ENCODE data around the gene NELFE. TPM values are rescaled to one million over a fixed set of nuclear protein-coding genes. Genes with fewer than 3 reads are reported as not detected.

Gene NELFE
- total RNA-seq, 1 donor from 2014 or later: 43.9 TPM

DNA sequence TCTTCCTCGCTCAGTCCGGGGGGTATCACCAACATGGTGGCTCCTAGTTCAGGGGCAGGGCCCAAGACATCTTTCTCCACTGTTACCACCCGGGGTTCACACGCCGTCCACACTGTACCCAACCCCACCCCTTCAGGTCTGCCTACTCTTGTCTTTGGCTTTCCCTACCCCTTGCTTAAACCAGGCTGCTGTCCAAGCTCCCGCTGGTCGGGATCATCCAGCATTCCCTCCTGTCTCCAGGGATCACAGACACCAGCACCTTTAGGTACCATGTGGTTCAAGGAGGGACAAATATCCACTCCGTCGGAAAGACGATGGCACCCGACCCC is 395 bp downstream of the NELFE start:
- TF ChIP-seq, protein P1, sequence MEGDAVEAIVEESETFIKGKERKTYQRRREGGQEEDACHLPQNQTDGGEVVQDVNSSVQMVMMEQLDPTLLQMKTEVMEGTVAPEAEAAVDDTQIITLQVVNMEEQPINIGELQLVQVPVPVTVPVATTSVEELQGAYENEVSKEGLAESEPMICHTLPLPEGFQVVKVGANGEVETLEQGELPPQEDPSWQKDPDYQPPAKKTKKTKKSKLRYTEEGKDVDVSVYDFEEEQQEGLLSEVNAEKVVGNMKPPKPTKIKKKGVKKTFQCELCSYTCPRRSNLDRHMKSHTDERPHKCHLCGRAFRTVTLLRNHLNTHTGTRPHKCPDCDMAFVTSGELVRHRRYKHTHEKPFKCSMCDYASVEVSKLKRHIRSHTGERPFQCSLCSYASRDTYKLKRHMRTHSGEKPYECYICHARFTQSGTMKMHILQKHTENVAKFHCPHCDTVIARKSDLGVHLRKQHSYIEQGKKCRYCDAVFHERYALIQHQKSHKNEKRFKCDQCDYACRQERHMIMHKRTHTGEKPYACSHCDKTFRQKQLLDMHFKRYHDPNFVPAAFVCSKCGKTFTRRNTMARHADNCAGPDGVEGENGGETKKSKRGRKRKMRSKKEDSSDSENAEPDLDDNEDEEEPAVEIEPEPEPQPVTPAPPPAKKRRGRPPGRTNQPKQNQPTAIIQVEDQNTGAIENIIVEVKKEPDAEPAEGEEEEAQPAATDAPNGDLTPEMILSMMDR (IDR thresholded peaks at IDR 0.05): no peak
- Histone ChIP-seq H3K36me3 (peaks cover 70% of the 10 kb centered on the region), H3K4me1 (peaks cover 21% of the 10 kb centered on the region), H3K4me3 (peak overlapping the region; percentile 98), H3K27ac (peak overlapping the region; percentile 92), H3K27me3 (no peaks in the 10 kb centered on the region), H3K9me3 (no peaks in the 10 kb centered on the region)
- peak; percentile 1 for ATAC-seq
- intact Hi-C loops (cut with DNase I): no loop called here
- DNase-seq: no peak

DNA sequence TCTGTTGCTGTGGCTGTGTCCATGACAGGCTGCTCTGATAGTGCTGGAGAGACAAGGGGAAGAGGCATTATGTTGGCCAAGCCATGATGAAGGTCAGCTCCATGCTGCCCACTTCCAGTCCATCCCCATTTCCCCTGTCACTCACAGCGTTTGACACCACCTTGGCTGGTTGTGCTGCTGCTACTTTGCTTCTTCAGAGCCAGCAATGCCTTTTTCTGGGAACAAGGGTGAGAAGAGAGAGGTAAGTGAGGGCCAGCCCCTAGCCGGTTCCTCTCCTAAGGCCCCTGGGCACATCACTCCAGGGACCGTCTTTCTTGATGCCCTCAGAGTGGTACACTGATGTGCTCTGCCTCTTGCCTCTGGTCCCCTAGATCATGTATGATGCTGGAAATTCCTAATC is 2.0 kb downstream of the NELFE start:
- no peak for ATAC-seq
- no peaks in the 10 kb centered on the region for H3K9me3 ChIP-seq
- DNase-seq: no peak
- peaks cover 68% of the 10 kb centered on the region for H3K36me3 ChIP-seq
- H3K4me3 ChIP-seq: no peak overlapping the region
- TF ChIP-seq, protein P1 (IDR thresholded peaks at IDR 0.05): no peak
- no peaks in the 10 kb centered on the region for H3K27me3 ChIP-seq
- no peak overlapping the region for H3K27ac ChIP-seq
- H3K4me1 ChIP-seq: peaks cover 21% of the 10 kb centered on the region
- intact Hi-C loops (cut with DNase I): no loop called here

DNA sequence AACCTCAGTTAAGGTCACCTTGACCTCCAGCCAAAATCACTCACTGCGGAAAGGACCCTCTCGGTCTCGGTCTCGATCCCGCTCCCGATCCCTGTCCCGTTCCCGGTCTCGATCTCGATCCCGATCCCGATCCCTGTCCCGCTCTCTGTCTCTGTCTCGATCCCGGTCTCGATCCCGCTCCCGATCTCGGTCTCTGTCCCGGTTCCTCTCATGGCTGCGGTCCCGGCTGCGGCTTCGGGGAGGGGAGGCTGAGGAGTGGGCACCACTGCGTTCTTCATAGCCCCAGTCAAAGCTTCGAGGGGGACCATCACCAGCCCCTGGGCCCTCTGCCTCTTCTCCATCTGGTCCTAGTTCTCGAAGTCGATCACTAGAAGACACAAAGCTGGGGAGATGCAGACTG is 4.3 kb downstream of the NELFE start:
- Histone ChIP-seq H3K4me1 (peaks cover 13% of the 10 kb centered on the region), H3K9me3 (no peaks in the 10 kb centered on the region), H3K36me3 (peaks cover 67% of the 10 kb centered on the region), H3K27ac (no peak overlapping the region), H3K4me3 (no peak overlapping the region), H3K27me3 (no peaks in the 10 kb centered on the region)
- ATAC-seq (no peak), DNase-seq (no peak)
- intact Hi-C loops (cut with DNase I): no loop called here
- TF ChIP-seq, protein P1 (IDR thresholded peaks at IDR 0.05): no peak

DNA sequence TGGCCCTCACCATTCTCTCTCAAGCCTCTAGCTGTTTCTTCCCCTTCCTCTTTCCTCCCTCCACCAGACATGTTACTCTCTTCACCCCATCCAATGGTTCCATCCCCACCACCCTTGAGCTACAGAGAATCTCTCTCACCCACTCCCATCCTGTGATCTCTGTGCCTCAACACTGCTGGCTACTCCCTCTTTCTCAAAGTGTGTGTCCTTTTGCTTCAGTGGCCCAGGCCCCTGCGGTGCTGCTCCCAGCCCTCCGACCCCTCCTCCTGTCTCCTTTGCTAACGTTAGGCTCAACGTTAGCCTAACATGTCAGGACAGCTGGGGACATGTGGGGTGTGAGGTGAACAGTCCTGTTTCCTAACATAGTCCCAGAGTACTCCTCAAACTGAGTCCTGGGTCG is 5.9 kb downstream of the NELFE start:
- H3K36me3 ChIP-seq: peaks cover 67% of the 10 kb centered on the region
- intact Hi-C loops (cut with DNase I): no loop called here
- TF ChIP-seq, protein P1 (IDR thresholded peaks at IDR 0.05): no peak
- H3K9me3 ChIP-seq: no peaks in the 10 kb centered on the region
- no peak overlapping the region for H3K27ac ChIP-seq
- ATAC-seq: no peak
- DNase-seq: no peak
- H3K4me3 ChIP-seq: no peak overlapping the region
- peaks cover 6% of the 10 kb centered on the region for H3K4me1 ChIP-seq
- H3K27me3 ChIP-seq: no peaks in the 10 kb centered on the region

DNA sequence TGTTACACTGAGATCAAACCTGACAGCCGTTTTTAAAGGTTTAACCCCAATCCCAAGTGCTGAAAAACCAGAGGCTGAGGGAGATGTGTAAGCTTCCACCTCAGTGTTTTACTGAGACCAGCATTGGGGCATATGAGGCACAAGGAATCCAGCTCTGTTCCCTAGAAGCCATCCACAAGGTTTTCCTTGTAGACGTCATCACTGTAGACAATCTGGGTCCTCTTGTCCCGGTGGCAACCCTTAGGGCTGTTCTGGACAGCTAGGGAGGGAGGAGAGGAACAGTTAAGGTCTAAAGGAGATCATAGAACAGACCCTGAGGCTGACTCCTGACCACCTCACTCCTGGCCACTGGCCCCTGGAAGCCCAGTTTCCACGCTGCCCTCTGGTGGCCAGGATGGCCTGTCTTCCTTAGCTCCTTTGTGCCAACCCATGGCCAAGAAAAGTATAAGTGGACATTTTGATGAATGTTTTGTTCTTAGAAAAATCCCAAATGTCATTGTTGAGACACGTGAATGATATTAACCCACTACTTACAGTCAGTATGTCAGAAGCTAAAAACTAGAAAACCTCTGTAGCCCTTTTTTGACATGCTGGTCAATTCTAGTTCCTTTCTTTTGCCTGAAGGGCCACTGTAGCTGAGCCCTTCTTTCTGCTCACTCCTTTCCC is 6.5 kb downstream of the NELFE start:
- Histone ChIP-seq H3K4me3 (no peak overlapping the region), H3K4me1 (no peaks in the 10 kb centered on the region), H3K36me3 (peaks cover 67% of the 10 kb centered on the region), H3K27me3 (no peaks in the 10 kb centered on the region), H3K9me3 (no peaks in the 10 kb centered on the region), H3K27ac (no peak overlapping the region)
- ATAC-seq (peak; percentile 84), DNase-seq (peak; percentile 83)
- TF ChIP-seq, protein P1 (IDR thresholded peaks at IDR 0.05): peak; percentile 79
- intact Hi-C loops (cut with DNase I): no loop called here
